SK-N-SH (cell line): Measurements from ENCODE around the gene ANKRD16. TPM values are rescaled to one million over a fixed set of nuclear protein-coding genes. Genes with fewer than 3 reads are reported as not detected.
A peak's percentile ranks its signal among the peaks of the same experiment; 100 is the strongest.

Experiments used
- CTCF ChIA-PET: fragments of 300-600, 350-600 bp; formaldehyde crosslinking; extraction: SDS; loops from one replicate; lab custom pipeline; 2021; lab: Yijun Ruan, JAX
- POLR2A ChIA-PET: fragments of 350-600 bp; sonication (Branson Sonifier 250); formaldehyde crosslinking; extraction: SDS; loops from one replicate; lab custom pipeline; 2020; ENCODE audit warnings: antibody characterized with exemption, inconsistent platforms; lab: Yijun Ruan, JAX
- DNase-seq: peaks from one replicate; pipeline ENCODE4 v3.0.0; 2012
- H2AFZ ChIP-seq: fragments of 200-600 bp; sonication (generic); 2 replicates; pipeline ENCODE4 v1.8.1; 2016; ENCODE audit warnings: antibody characterized with exemption, mild to moderate bottlenecking, low read depth
- H3F3A ChIP-seq: fragments of 200-600 bp; sonication (generic); replicated peaks from 2 replicates; pipeline ENCODE3; 2016; ENCODE audit warnings: antibody characterized with exemption, mild to moderate bottlenecking; ENCODE audit not compliant: insufficient read depth
- H3K27ac ChIP-seq, 2 experiments: fragments of 200-500 bp in 1 of 2; fragments of 200-600 bp in 1 of 2; sonication (Bioruptor generic) in 1 of 2; sonication (generic), shearing (Covaris generic) in 1 of 2; 2 replicates each; pipeline versions ENCODE4 v1.5.1 to v1.6.1; 2014 to 2016; ENCODE audit warnings: low read depth in 2 of 2, inconsistent platforms in 1 of 2, low read length in 1 of 2, mild to moderate bottlenecking in 1 of 2, mixed read lengths in 1 of 2
- H3K27me3 ChIP-seq: fragments of 200-600 bp; sonication (generic), shearing (Covaris generic); 2 replicates; pipeline ENCODE4 v1.6.1; 2016; ENCODE audit warnings: mixed run types; ENCODE audit not compliant: insufficient read depth
- H3K36me3 ChIP-seq, 2 experiments: fragments of 200-500 bp in 1 of 2; fragments of 200-600 bp in 1 of 2; sonication (Bioruptor generic) in 1 of 2; sonication (generic) in 1 of 2; replicated peaks in 1 of 2; 2 replicates each; pipeline versions ENCODE3 to v1.5.1; 2014 to 2016; ENCODE audit warnings: low read length in 1 of 2, mild to moderate bottlenecking in 1 of 2; ENCODE audit not compliant: insufficient read depth in 2 of 2, control insufficient read depth in 1 of 2
- H3K4me1 ChIP-seq, 2 experiments: fragments of 200-500 bp in 1 of 2; fragments of 200-600 bp in 1 of 2; sonication (Bioruptor generic) in 1 of 2; sonication (generic), shearing (Covaris generic) in 1 of 2; 2 replicates each; pipeline versions ENCODE4 v1.5.1 to v1.6.1; 2014 to 2016; ENCODE audit warnings: low read depth in 1 of 2, low read length in 1 of 2, mixed run types in 1 of 2; ENCODE audit not compliant: insufficient read depth in 2 of 2, control insufficient read depth in 1 of 2
- H3K4me2 ChIP-seq: fragments of 200-600 bp; sonication (generic), shearing (Covaris generic); 2 replicates; pipeline ENCODE4 v1.6.1; 2017; ENCODE audit warnings: mixed run types
- H3K4me3 ChIP-seq, 2 experiments: fragments of 200-500 bp in 1 of 2; fragments of 200-600 bp in 1 of 2; sonication (Bioruptor generic) in 1 of 2; sonication (generic), shearing (Covaris generic) in 1 of 2; 2 replicates each; pipeline versions ENCODE4 v1.5.1 to v1.8.1; 2014 to 2016; ENCODE audit warnings: low read depth in 2 of 2, inconsistent platforms in 1 of 2, low read length in 1 of 2, mild to moderate bottlenecking in 1 of 2, mixed read lengths in 1 of 2, moderate library complexity in 1 of 2
- H3K79me2 ChIP-seq: fragments of 200-600 bp; sonication (generic); 2 replicates; pipeline ENCODE4 v1.8.1; 2017; ENCODE audit warnings: mild to moderate bottlenecking; ENCODE audit not compliant: insufficient read depth
- H3K9ac ChIP-seq: fragments of 200-600 bp; sonication (generic); 2 replicates; pipeline ENCODE4 v1.6.1; 2017; ENCODE audit warnings: mixed run types
- H3K9me2 ChIP-seq: fragments of 200-600 bp; sonication (generic); 2 replicates; pipeline ENCODE4 v1.6.1; 2017; ENCODE audit warnings: mixed run types
- H3K9me3 ChIP-seq: fragments of 200-600 bp; sonication (generic); 2 replicates; pipeline ENCODE4 v1.6.1; 2017; ENCODE audit warnings: mixed run types, mild to moderate bottlenecking, moderate library complexity
- H4K20me1 ChIP-seq: fragments of 200-600 bp; sonication (generic); 2 replicates; pipeline ENCODE4 v1.6.1; 2017; ENCODE audit warnings: mild to moderate bottlenecking, mixed run types; ENCODE audit not compliant: insufficient read depth
- CTCF ChIP-seq: fragments of 200-600 bp; sonication (generic); IDR thresholded peaks from 2 replicates; pipeline ENCODE4 v1.6.1; 2017; ENCODE audit warnings: antibody characterized with exemption, mild to moderate bottlenecking, moderate library complexity
- EZH2phosphoT487 ChIP-seq: fragments of 200-600 bp; sonication (generic); IDR thresholded peaks from 2 replicates; pipeline ENCODE4 v1.6.1; 2017; ENCODE audit warnings: low read depth, mixed run types, mild to moderate bottlenecking, antibody characterized with exemption, moderate library complexity, borderline replicate concordance
- FOSL2 ChIP-seq: IDR thresholded peaks from 2 replicates; pipeline ENCODE4 v1.4.0; 2012; ENCODE audit warnings: low read depth, mild to moderate bottlenecking, moderate library complexity, borderline replicate concordance
- MXI1 ChIP-seq: IDR thresholded peaks from 2 replicates; pipeline ENCODE4 v1.6.1; 2012; ENCODE audit warnings: mild to moderate bottlenecking, low read depth, low read length, improper control_type of control experiment
- RAD21 ChIP-seq: IDR thresholded peaks from 2 replicates; pipeline ENCODE4 v1.6.1; 2012; ENCODE audit warnings: mild to moderate bottlenecking, low read length
- TAF1 ChIP-seq: IDR thresholded peaks from 2 replicates; pipeline ENCODE4 v1.6.1; 2012; ENCODE audit warnings: low read depth, mild to moderate bottlenecking, low read length, moderate library complexity, borderline replicate concordance
- YY1 ChIP-seq: IDR thresholded peaks from 2 replicates; pipeline ENCODE4 v1.4.0; 2012; ENCODE audit warnings: low read depth, mild to moderate bottlenecking
- WGBS: methylation state at CpG from one replicate; pipeline ENCODE4 v1.1.6; 2017; ENCODE audit warnings: low lambda C conversion rate; 5-methylcytosine and 5-hydroxymethylcytosine counted together
- polyA plus RNA-seq, 3 experiments: library from polyadenylated mRNA; depleted of rRNA; stranded (reverse); fragments of >200 nt; gene quantifications; 2 replicates each; pipeline ENCODE4 v1.2.3, GENCODE V29; 2012

The ANKRD16 gene
- polyA plus RNA-seq, 1 of the 3 experiments (the other 2 are of a cell fraction), result 9.9 TPM

- no peaks in the 10 kb centered on the region for H3K27me3 ChIP-seq
- DNase-seq, result peak; percentile 74
- H3K4me1 ChIP-seq, result peaks cover 12 to 22% of the 10 kb centered on the region in 2 experiments; a peak in 3 of 4 replicates
- H4K20me1 ChIP-seq, result peaks cover 21% of the 10 kb centered on the region
- H3K27ac ChIP-seq, result peak overlapping the region; percentile 76 to 79; a peak in 3 of 4 replicates
- H3K9me3 ChIP-seq, result no peaks in the 10 kb centered on the region
- H3K36me3 ChIP-seq, result peaks cover 24 to 31% of the 10 kb centered on the region in 2 experiments
- ChIA-PET POLR2A (interaction anchor here (0.5 to 3.1 kb wide), 4 partner anchors 12 to 75 kb away, joined by 3 to 17 read pairs (median 8); partner anchors contain the start of gene GDI2), CTCF (interaction anchor here (0.5 to 1.7 kb wide), 5 partner anchors 9 to 480 kb away, joined by 3 to 5 read pairs (median 3); no protein-coding TSS in a partner anchor)
- TF ChIP-seq FOSL2, result no peak
- TF ChIP-seq MXI1, result peak; percentile 22; the same call in 1 of the 2 replicates
- 0 out of 2 replicates have a peak, but pooled peaks have one; percentile 10 for TF ChIP-seq CTCF
- H3F3A ChIP-seq, result peaks cover 6% of the 10 kb centered on the region
- H3K9ac ChIP-seq, result peak overlapping the region; percentile 90
- peaks cover 61% of the 10 kb centered on the region for H3K79me2 ChIP-seq
- H3K4me2 ChIP-seq, result peak overlapping the region; percentile 97
- 8% methylated on average over 4 of the region's 80 CpGs for WGBS
- no peaks in the 10 kb centered on the region for H3K9me2 ChIP-seq
- H3K4me3 ChIP-seq, result peak overlapping the region; percentile 75 to 89
- H2AFZ ChIP-seq, result peak overlapping the region; percentile 81; the same call in 1 of the 2 replicates
These were observed 660 bp downstream of the ANKRD16 start for GRCh38 chr10:5888843-5889623.

- WGBS, result 43% methylated on average over 10 of the region's 10 CpGs
- Histone ChIP-seq H3K9me2 (no peaks in the 10 kb centered on the region), H3K9ac (peak overlapping the region; percentile 90), H3K79me2 (peaks cover 54% of the 10 kb centered on the region), H3K36me3 (peaks cover 24 to 30% of the 10 kb centered on the region in 2 experiments), H3K27ac (peak overlapping the region in 1 of 2 experiments; percentile 76; a peak in 2 of 4 replicates), H3K4me1 (peaks cover 12 to 22% of the 10 kb centered on the region in 2 experiments; a peak in 3 of 4 replicates), H3K9me3 (no peaks in the 10 kb centered on the region), H3K4me2 (peak overlapping the region; percentile 97), H2AFZ (peak overlapping the region; percentile 81; the same call in 1 of the 2 replicates), H3F3A (peaks cover 6% of the 10 kb centered on the region), H3K27me3 (no peaks in the 10 kb centered on the region), H4K20me1 (peaks cover 17% of the 10 kb centered on the region), H3K4me3 (peak overlapping the region; percentile 75 to 89)
- TF ChIP-seq YY1 (no peak), EZH2phosphoT487 (no peak), MXI1 (no peak), RAD21 (no peak), TAF1 (no peak)
- CTCF ChIA-PET, result interaction anchor here (1.1 kb wide), 1 partner anchor 15 kb away, joined by 3 read pairs; no protein-coding TSS in a partner anchor
- POLR2A ChIA-PET, result no interaction called here
- DNase-seq, result no peak
These were observed 1.3 kb downstream of the ANKRD16 start for GRCh38 chr10:5888351-5888750.
